NB4 (cell line): Measurements from ENCODE around the gene DNAH2.

ENCODE experiments used
- MAX ChIP-seq: IDR thresholded peaks from 2 replicates; pipeline ENCODE4 v1.6.1; 2011; ENCODE audit warnings: low read depth, low read length
- MYC ChIP-seq: IDR thresholded peaks from 2 replicates; pipeline ENCODE4 v1.6.1; 2011; ENCODE audit warnings: low read depth, low read length
- POLR2A ChIP-seq: IDR thresholded peaks from 2 replicates; pipeline ENCODE4 v1.6.1; 2011; ENCODE audit warnings: mild to moderate bottlenecking; ENCODE audit not compliant: insufficient read length; ENCODE audit errors: extremely low read depth
- TF ChIP-seq, protein P1 (sequence below): IDR thresholded peaks from one replicate; pipeline ENCODE4 v1.5.1; 2012; ENCODE audit warnings: low read depth, low read length

- TF ChIP-seq, protein P1, sequence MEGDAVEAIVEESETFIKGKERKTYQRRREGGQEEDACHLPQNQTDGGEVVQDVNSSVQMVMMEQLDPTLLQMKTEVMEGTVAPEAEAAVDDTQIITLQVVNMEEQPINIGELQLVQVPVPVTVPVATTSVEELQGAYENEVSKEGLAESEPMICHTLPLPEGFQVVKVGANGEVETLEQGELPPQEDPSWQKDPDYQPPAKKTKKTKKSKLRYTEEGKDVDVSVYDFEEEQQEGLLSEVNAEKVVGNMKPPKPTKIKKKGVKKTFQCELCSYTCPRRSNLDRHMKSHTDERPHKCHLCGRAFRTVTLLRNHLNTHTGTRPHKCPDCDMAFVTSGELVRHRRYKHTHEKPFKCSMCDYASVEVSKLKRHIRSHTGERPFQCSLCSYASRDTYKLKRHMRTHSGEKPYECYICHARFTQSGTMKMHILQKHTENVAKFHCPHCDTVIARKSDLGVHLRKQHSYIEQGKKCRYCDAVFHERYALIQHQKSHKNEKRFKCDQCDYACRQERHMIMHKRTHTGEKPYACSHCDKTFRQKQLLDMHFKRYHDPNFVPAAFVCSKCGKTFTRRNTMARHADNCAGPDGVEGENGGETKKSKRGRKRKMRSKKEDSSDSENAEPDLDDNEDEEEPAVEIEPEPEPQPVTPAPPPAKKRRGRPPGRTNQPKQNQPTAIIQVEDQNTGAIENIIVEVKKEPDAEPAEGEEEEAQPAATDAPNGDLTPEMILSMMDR, result no peak
- TF ChIP-seq POLR2A (no peak), MYC (no peak), MAX (no peak)
These were observed 86.4 kb downstream of the DNAH2 start for GRCh38 chr17:7803981-7804380.
